Tibial nerve (tissue), 4 donors: ENCODE measurements around the gene HRH2.

Experiments used
- EP300 ChIP-seq, 2 donors: sonication (generic); formaldehyde crosslinking; IDR thresholded peaks; one replicate each; pipeline ENCODE4 v1.6.1; 2017; ENCODE audit warnings: antibody characterized with exemption in 2 of 2, mild to moderate bottlenecking in 1 of 2
- TF ChIP-seq, protein P1 (sequence below), 5 experiments: fragments of 200-600 bp in 3 of 5; fragments of 450-650 bp in 2 of 5; sonication (generic) in 3 of 5; IDR thresholded peaks; one replicate each; pipeline ENCODE4 v1.5.1; 2016 to 2019; ENCODE audit warnings: antibody characterized with exemption in 5 of 5, mild to moderate bottlenecking in 3 of 5, moderate library complexity in 2 of 5

DNA sequence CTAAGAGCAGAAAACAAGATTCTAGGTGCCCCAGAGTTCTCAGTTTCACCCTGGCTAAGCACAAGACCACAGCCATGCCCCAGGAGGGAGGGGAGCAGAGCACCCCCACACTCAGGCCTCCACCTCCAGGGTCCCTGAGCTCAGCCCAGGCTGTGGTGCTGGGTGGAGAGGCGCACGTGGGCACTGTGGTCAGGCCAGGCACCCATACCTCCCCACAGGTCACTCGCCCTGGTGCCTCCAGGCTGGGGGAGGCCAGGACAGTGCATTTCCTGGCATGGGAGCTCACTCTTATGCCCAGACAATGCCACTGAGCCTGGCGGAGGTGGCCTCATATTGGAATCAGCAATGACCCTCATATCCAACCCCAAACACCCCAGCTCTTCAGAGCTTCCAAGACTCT lies 78.8 kb downstream of the HRH2 start:
- TF ChIP-seq, protein P1, sequence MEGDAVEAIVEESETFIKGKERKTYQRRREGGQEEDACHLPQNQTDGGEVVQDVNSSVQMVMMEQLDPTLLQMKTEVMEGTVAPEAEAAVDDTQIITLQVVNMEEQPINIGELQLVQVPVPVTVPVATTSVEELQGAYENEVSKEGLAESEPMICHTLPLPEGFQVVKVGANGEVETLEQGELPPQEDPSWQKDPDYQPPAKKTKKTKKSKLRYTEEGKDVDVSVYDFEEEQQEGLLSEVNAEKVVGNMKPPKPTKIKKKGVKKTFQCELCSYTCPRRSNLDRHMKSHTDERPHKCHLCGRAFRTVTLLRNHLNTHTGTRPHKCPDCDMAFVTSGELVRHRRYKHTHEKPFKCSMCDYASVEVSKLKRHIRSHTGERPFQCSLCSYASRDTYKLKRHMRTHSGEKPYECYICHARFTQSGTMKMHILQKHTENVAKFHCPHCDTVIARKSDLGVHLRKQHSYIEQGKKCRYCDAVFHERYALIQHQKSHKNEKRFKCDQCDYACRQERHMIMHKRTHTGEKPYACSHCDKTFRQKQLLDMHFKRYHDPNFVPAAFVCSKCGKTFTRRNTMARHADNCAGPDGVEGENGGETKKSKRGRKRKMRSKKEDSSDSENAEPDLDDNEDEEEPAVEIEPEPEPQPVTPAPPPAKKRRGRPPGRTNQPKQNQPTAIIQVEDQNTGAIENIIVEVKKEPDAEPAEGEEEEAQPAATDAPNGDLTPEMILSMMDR (IDR thresholded peaks at IDR 0.05) = no peak
- no peak for TF ChIP-seq EP300 (IDR thresholded peaks at IDR 0.05)
